Iris pigment epithelial cell (primary cell): Measurements from ENCODE around the gene LOXL3.

Experiments
- DNase-seq: peaks from one replicate; pipeline ENCODE4 v3.0.0-alpha.2; 2011; ENCODE audit warnings: low read depth

LOXL3 gene

GRCh38 chr2:74528600-74529356 is 25.0 kb downstream of the LOXL3 start:
- no peak for DNase-seq

GRCh38 chr2:74527741-74528140 is 26.0 kb downstream of the LOXL3 start:
- DNase-seq: no peak

GRCh38 chr2:74526649-74527230 is 27.0 kb downstream of the LOXL3 start:
- no peak for DNase-seq

GRCh38 chr2:74525717-74526648 is 27.8 kb downstream of the LOXL3 start, which contains the start of gene DQX1:
DQX1 (minus strand) TSS chr2:74526231; CDS start chr2:74525729, 502 bp downstream.
- peak; percentile 33 for DNase-seq

- DNase-seq: no peak
Observed at GRCh38 chr2:74524955-74525716, 28.6 kb downstream of the LOXL3 start.

GRCh38 chr2:74524005-74524404 is 29.7 kb downstream of the LOXL3 start:
- DNase-seq: no peak

- no peak for DNase-seq
Observed at GRCh38 chr2:74522516-74522915, 31.2 kb downstream of the LOXL3 start.

- no peak for DNase-seq
Observed at GRCh38 chr2:74516650-74517049, 37.1 kb downstream of the LOXL3 start.

GRCh38 chr2:74515981-74516633 is 37.6 kb downstream of the LOXL3 start:
- DNase-seq: peak; percentile 46

GRCh38 chr2:74515271-74515980 is 38.3 kb downstream of the LOXL3 start:
- DNase-seq: no peak

- DNase-seq: no peak
Observed at GRCh38 chr2:74514368-74515270, 39.1 kb downstream of the LOXL3 start, which contains the start of gene TLX2. TLX2 (plus strand) TSS chr2:74514450; CDS start chr2:74514807, 357 bp downstream.

- DNase-seq: no peak
Observed at GRCh38 chr2:74513605-74514367, 40.0 kb downstream of the LOXL3 start.

- no peak for DNase-seq
Observed at GRCh38 chr2:74512744-74513604, 40.8 kb downstream of the LOXL3 start.

- DNase-seq: no peak
Observed at GRCh38 chr2:74511104-74511989, 42.4 kb downstream of the LOXL3 start.

- DNase-seq: no peak
Observed at GRCh38 chr2:74510272-74510671, 43.5 kb downstream of the LOXL3 start.

GRCh38 chr2:74507926-74508520 is 45.7 kb downstream of the LOXL3 start:
- peak; percentile 44 for DNase-seq
